ENCODE measurements around the gene GANAB. TPM values are rescaled to one million over a fixed set of nuclear protein-coding genes. Genes with fewer than 3 reads are reported as not detected.

GANAB gene
- total RNA-seq, 4 donors from 2014 or later = 60.2 to 129 (median 120) TPM

GRCh38 chr11:62611705-62612365 lies 34.6 kb downstream of the GANAB start:
- 0% methylated on average over 8 to 34 of the region's 34 CpGs for WGBS, 2 donors (ENCODE audit: low coverage in 1 of 2)

GRCh38 chr11:62610814-62611704 lies 35.4 kb downstream of the GANAB start:
- no peaks in the 10 kb centered on the region for H3K9me3 ChIP-seq
- peak overlapping the region; percentile 67 to 86 (median 82) for H3K4me3 ChIP-seq
- TF ChIP-seq CTCF (IDR thresholded peaks at IDR 0.05) (no peak), POLR2A (IDR thresholded peaks at IDR 0.05) (no peak), EP300 (IDR thresholded peaks at IDR 0.05; ENCODE audit: low read depth) (no peak), POLR2AphosphoS5 (IDR thresholded peaks at IDR 0.05) (no peak)
- intact Hi-C loops (cut with DNase I; ENCODE audit: low total_unique reads) = no loop called here
- DNase-seq = no peak
- peak overlapping the region; percentile 93 to 97 (median 95) for H3K27ac ChIP-seq
- in situ Hi-C loops (cut with MboI; ENCODE audit: low pct_ligation_motif_present in 1 of 4, low pct_unique_long_range_greater_than_20kb in 1 of 4, low sequenced_read_pairs in 3 of 4) = no loop called here
- H3K4me1 ChIP-seq = peaks cover 16 to 24% (median 20%) of the 10 kb centered on the region in 4 donors
- H3K27me3 ChIP-seq = no peaks in the 10 kb centered on the region
- H3K36me3 ChIP-seq = no peaks in the 10 kb centered on the region
- 68 to 80% methylated on average over 1 to 28 of the region's 28 CpGs for WGBS, 2 donors (ENCODE audit: low coverage in 1 of 2)

More at GRCh38 chr11:62611705-62612365, 34.6 kb downstream of the GANAB start:
- TF ChIP-seq CTCF (IDR thresholded peaks at IDR 0.05) (peak in 1 of 5 experiments; percentile 25), EP300 (IDR thresholded peaks at IDR 0.05; ENCODE audit: low read depth) (no peak), POLR2AphosphoS5 (IDR thresholded peaks at IDR 0.05) (no peak), POLR2A (IDR thresholded peaks at IDR 0.05) (peak; percentile 5)
- Histone ChIP-seq H3K27me3 (no peaks in the 10 kb centered on the region), H3K9me3 (no peaks in the 10 kb centered on the region), H3K27ac (peak overlapping the region; percentile 93 to 97 (median 95)), H3K4me1 (peaks cover 16 to 24% (median 19%) of the 10 kb centered on the region in 4 donors), H3K4me3 (peak overlapping the region; percentile 67 to 86 (median 82)), H3K36me3 (no peaks in the 10 kb centered on the region)
- in situ Hi-C loops (cut with MboI; ENCODE audit: low pct_ligation_motif_present in 1 of 4, low pct_unique_long_range_greater_than_20kb in 1 of 4, low sequenced_read_pairs in 3 of 4) = no loop called here
- peak; percentile 56 for DNase-seq
- intact Hi-C loops (cut with DNase I; ENCODE audit: low total_unique reads) = no loop called here

GRCh38 chr11:62610403-62610802 lies 36.0 kb downstream of the GANAB start:
- in situ Hi-C loops (cut with MboI; ENCODE audit: low pct_ligation_motif_present in 1 of 4, low pct_unique_long_range_greater_than_20kb in 1 of 4, low sequenced_read_pairs in 3 of 4) = no loop called here
- WGBS, 2 donors (ENCODE audit: low coverage in 1 of 2) = 75 to 94% methylated on average over 3 to 6 of the region's 6 CpGs
- H3K4me3 ChIP-seq = no peak overlapping the region
- no peak for TF ChIP-seq POLR2A (IDR thresholded peaks at IDR 0.05)
- no peak for TF ChIP-seq EP300 (IDR thresholded peaks at IDR 0.05; ENCODE audit: low read depth)
- no peak for TF ChIP-seq POLR2AphosphoS5 (IDR thresholded peaks at IDR 0.05)
- TF ChIP-seq CTCF (IDR thresholded peaks at IDR 0.05) = no peak
- no peak overlapping the region for H3K27ac ChIP-seq
- no peak for DNase-seq
- H3K4me1 ChIP-seq = peaks cover 16 to 24% (median 20%) of the 10 kb centered on the region in 4 donors
- no peaks in the 10 kb centered on the region for H3K36me3 ChIP-seq
- intact Hi-C loops (cut with DNase I; ENCODE audit: low total_unique reads) = no loop called here
- H3K9me3 ChIP-seq = no peaks in the 10 kb centered on the region
- no peaks in the 10 kb centered on the region for H3K27me3 ChIP-seq

- in situ Hi-C loops (cut with MboI; ENCODE audit: low pct_ligation_motif_present in 1 of 4, low pct_unique_long_range_greater_than_20kb in 1 of 4, low sequenced_read_pairs in 3 of 4) = no loop called here
Observed at GRCh38 chr11:62608776-62609175, 37.6 kb downstream of the GANAB start.

More at GRCh38 chr11:62608776-62609175, 37.6 kb downstream of the GANAB start:
- no peaks in the 10 kb centered on the region for H3K36me3 ChIP-seq
- no peak for DNase-seq
- no peaks in the 10 kb centered on the region for H3K9me3 ChIP-seq
- peaks cover 16 to 28% (median 20%) of the 10 kb centered on the region in 4 donors for H3K4me1 ChIP-seq
- WGBS, 2 donors (ENCODE audit: low coverage in 1 of 2) = 88% methylated on average over 12 of the region's 12 CpGs; no CpG with 5 or more reads in 1 of the 2 donors
- H3K27ac ChIP-seq = no peak overlapping the region
- intact Hi-C loops (cut with DNase I; ENCODE audit: low total_unique reads) = no loop called here
- TF ChIP-seq EP300 (IDR thresholded peaks at IDR 0.05; ENCODE audit: low read depth) (no peak), CTCF (IDR thresholded peaks at IDR 0.05) (no peak), POLR2AphosphoS5 (IDR thresholded peaks at IDR 0.05) (no peak), POLR2A (IDR thresholded peaks at IDR 0.05) (no peak)
- no peaks in the 10 kb centered on the region for H3K27me3 ChIP-seq
- H3K4me3 ChIP-seq = no peak overlapping the region
